HG03045 (cell line): ENCODE measurements around the gene HOXD3.

Experiments
- ATAC-seq: cut with Tn5 transposase; IDR thresholded peaks from one replicate; pipeline ENCODE4 v1.9.1; 2021; ENCODE audit warnings: mild to moderate bottlenecking, moderate library complexity; ENCODE audit not compliant: unreplicated experiment

HOXD3 gene

GRCh38 chr2:176206136-176206535 is 49.0 kb downstream of the HOXD3 start:
- no peak for ATAC-seq

- no peak for ATAC-seq
Observed at GRCh38 chr2:176206682-176207081, 49.6 kb downstream of the HOXD3 start.

GRCh38 chr2:176211110-176211509 is 54.0 kb downstream of the HOXD3 start:
- no peak for ATAC-seq

- ATAC-seq = no peak
Observed at GRCh38 chr2:176212276-176212675, 55.2 kb downstream of the HOXD3 start.

- no peak for ATAC-seq
Observed at GRCh38 chr2:176213406-176213805, 56.3 kb downstream of the HOXD3 start.
